ENCODE measurements around the gene CRYGS.
"Not testable (repeated sequence)": the region's sequence is repeated elsewhere in the genome, so short reads cannot be mapped to it uniquely, and the experiment has no call there.

CRYGS gene

GRCh38 chr3:186544281-186544680 lies at the start of gene CRYGS:
Gene CRYGS, minus strand, starts transcription at chr3:186544380. Its CDS starts 54 bp downstream, at chr3:186544326.
- FAIRE-seq (no peak), DNase-seq (ENCODE audit: low spot score) (no peak)

- DNase-seq (ENCODE audit: low spot score) (no peak), FAIRE-seq (no peak)
Observed at GRCh38 chr3:186593862-186594261, 49.7 kb upstream of the CRYGS start.

- no peak for FAIRE-seq
- no peak for DNase-seq (ENCODE audit: low spot score)
Observed at GRCh38 chr3:186592682-186593081, 48.5 kb upstream of the CRYGS start.

GRCh38 chr3:186590580-186591295 lies 46.6 kb upstream of the CRYGS start:
- FAIRE-seq = no peak

GRCh38 chr3:186589856-186590579 lies 45.8 kb upstream of the CRYGS start:
- DNase-seq (ENCODE audit: low spot score) (peak; percentile 73), FAIRE-seq (peak; percentile 49)

More at GRCh38 chr3:186590580-186591295, 46.6 kb upstream of the CRYGS start:
- no peak for DNase-seq (ENCODE audit: low spot score)

GRCh38 chr3:186589121-186589520 lies 44.9 kb upstream of the CRYGS start:
- DNase-seq (ENCODE audit: low spot score) (no peak), FAIRE-seq (no peak)

GRCh38 chr3:186588632-186589031 lies 44.5 kb upstream of the CRYGS start:
- no peak for FAIRE-seq
- DNase-seq (ENCODE audit: low spot score) = no peak

GRCh38 chr3:186587183-186587582 lies 43.0 kb upstream of the CRYGS start:
- FAIRE-seq = no peak

GRCh38 chr3:186586245-186586644 lies 42.1 kb upstream of the CRYGS start:
- DNase-seq (ENCODE audit: low spot score); FAIRE-seq: not testable (repeated sequence)

More at GRCh38 chr3:186587183-186587582, 43.0 kb upstream of the CRYGS start:
- no peak for DNase-seq (ENCODE audit: low spot score)

GRCh38 chr3:186583831-186584230 lies 39.7 kb upstream of the CRYGS start:
- DNase-seq (ENCODE audit: low spot score) (no peak), FAIRE-seq (no peak)

- DNase-seq (ENCODE audit: low spot score) (no peak), FAIRE-seq (no peak)
Observed at GRCh38 chr3:186582541-186582940, 38.4 kb upstream of the CRYGS start.

GRCh38 chr3:186580785-186581184 lies 36.6 kb upstream of the CRYGS start:
- DNase-seq (ENCODE audit: low spot score) = no peak
- no peak for FAIRE-seq

GRCh38 chr3:186577521-186577920 lies 33.3 kb upstream of the CRYGS start:
- DNase-seq (ENCODE audit: low spot score) (no peak), FAIRE-seq (no peak)

- no peak for DNase-seq (ENCODE audit: low spot score)
- FAIRE-seq = no peak
Observed at GRCh38 chr3:186571644-186572013, 27.4 kb upstream of the CRYGS start.

GRCh38 chr3:186570941-186571643 lies 26.9 kb upstream of the CRYGS start:
- no peak for DNase-seq (ENCODE audit: low spot score)
- FAIRE-seq = no peak

GRCh38 chr3:186570096-186570940 lies 26.1 kb upstream of the CRYGS start, which contains the start of gene DNAJB11:
Gene DNAJB11, plus strand, starts transcription at chr3:186570720. Its CDS starts 178 bp downstream, at chr3:186570898.
- peak; percentile 99 for DNase-seq (ENCODE audit: low spot score)
- peak; percentile 93 for FAIRE-seq

GRCh38 chr3:186569779-186570095 lies 25.6 kb upstream of the CRYGS start:
- DNase-seq (ENCODE audit: low spot score) = no peak
- no peak for FAIRE-seq

GRCh38 chr3:186569361-186569760 lies 25.2 kb upstream of the CRYGS start:
- not testable (repeated sequence) for DNase-seq (ENCODE audit: low spot score); FAIRE-seq

GRCh38 chr3:186567072-186567921 lies 23.1 kb upstream of the CRYGS start, which contains the start of gene TBCCD1:
Gene TBCCD1, minus strand, starts transcription at chr3:186567339. Its CDS starts 3,010 bp downstream, at chr3:186564329.
- FAIRE-seq (no peak), DNase-seq (ENCODE audit: low spot score) (peak; percentile 77)

- DNase-seq (ENCODE audit: low spot score) = no peak
- no peak for FAIRE-seq
Observed at GRCh38 chr3:186566772-186567071, 22.5 kb upstream of the CRYGS start.
